Activated B cell treated with CpG ODN at 0.5 μM for 24 hours (primary cell): ENCODE data around the gene MAP1A. TPM values are rescaled to one million over a fixed set of nuclear protein-coding genes. Genes with fewer than 3 reads are reported as not detected.
"Not testable (repeated sequence)": the region's sequence is repeated elsewhere in the genome, so short reads cannot be mapped to it uniquely, and the experiment has no call there.

ENCODE experiments used
- ATAC-seq: fragments of 200-7000 bp; cut with Tn5 transposase; one replicate; pipeline ENCODE4 v1.10.0; 2021; ENCODE audit warnings: low read depth, mild to moderate bottlenecking, moderate library complexity
- CTCF ChIA-PET: fragments of 350-600 bp; sonication (Branson Sonifier 250); formaldehyde crosslinking; loops from one replicate; lab custom pipeline; 2021; ENCODE audit warnings: antibody characterized with exemption; lab: Charles Lee
- POLR2A ChIA-PET: fragments of 350-600 bp; sonication (Branson Sonifier 250); formaldehyde crosslinking; loops from one replicate; lab custom pipeline; 2021; ENCODE audit warnings: antibody characterized with exemption; lab: Charles Lee
- DNase-seq: peaks from one replicate; pipeline ENCODE4 v3.0.0; 2022
- H3K27ac Mint-ChIP-seq: one replicate; pipeline ENCODE4 v1.8.0; 2020; ENCODE audit warnings: mixed read lengths
- H3K27me3 Mint-ChIP-seq: one replicate; pipeline ENCODE4 v1.8.0; 2021; ENCODE audit warnings: mixed read lengths
- H3K36me3 Mint-ChIP-seq: one replicate; pipeline ENCODE4 v1.8.0; 2021; ENCODE audit warnings: low read depth, mixed read lengths
- H3K4me1 Mint-ChIP-seq: one replicate; pipeline ENCODE4 v1.8.0; 2021; ENCODE audit warnings: mixed read lengths
- H3K4me3 Mint-ChIP-seq: one replicate; pipeline ENCODE4 v1.8.0; 2020; ENCODE audit warnings: mild to moderate bottlenecking, mixed read lengths
- H3K9me3 Mint-ChIP-seq: one replicate; pipeline ENCODE4 v1.8.0; 2020; ENCODE audit warnings: mixed read lengths
- CTCF ChIP-seq: fragments of 200-600 bp; IDR thresholded peaks from one replicate; pipeline ENCODE4 v1.8.0; 2022; ENCODE audit warnings: antibody characterized with exemption, mild to moderate bottlenecking
- intact Hi-C: fragments of 100-400 bp; cut with micrococcal nuclease; formaldehyde crosslinking; loops from one replicate; pipeline ENCODE4 v1.15.1; 2024
- total RNA-seq: library from RNA; stranded (reverse); gene quantifications from 2 replicates; pipeline ENCODE4 v1.2.3, GENCODE V29; 2022

The MAP1A gene
- total RNA-seq, 1 donor from 2014 or later = 0.11 TPM

- no peak overlapping the region for H3K4me3 Mint-ChIP-seq
Measured at GRCh38 chr15:43529141-43529540, 11.7 kb downstream of the MAP1A start.

GRCh38 chr15:43529587-43530345 is 12.4 kb downstream of the MAP1A start:
- ChIA-PET POLR2A (no interaction called here), CTCF (no interaction called here)
- intact Hi-C loops = no loop called here
- no peaks in the 10 kb centered on the region for H3K27me3 Mint-ChIP-seq
- DNase-seq (no peak), ATAC-seq (no peak)
- TF ChIP-seq CTCF = no peak
- no peaks in the 10 kb centered on the region for H3K9me3 Mint-ChIP-seq
- H3K27ac Mint-ChIP-seq = no peak overlapping the region
- no peak overlapping the region for H3K4me3 Mint-ChIP-seq
- no peaks in the 10 kb centered on the region for H3K4me1 Mint-ChIP-seq
- H3K36me3 Mint-ChIP-seq = peaks cover 9% of the 10 kb centered on the region

More at GRCh38 chr15:43529141-43529540, 11.7 kb downstream of the MAP1A start:
- Mint-ChIP-seq H3K9me3 (no peaks in the 10 kb centered on the region), H3K27me3 (no peaks in the 10 kb centered on the region), H3K4me1 (no peaks in the 10 kb centered on the region), H3K27ac (no peak overlapping the region), H3K36me3 (peaks cover 5% of the 10 kb centered on the region)
- CTCF ChIA-PET = no interaction called here
- DNase-seq (no peak), ATAC-seq (no peak)
- no peak for TF ChIP-seq CTCF
- POLR2A ChIA-PET = no interaction called here
- intact Hi-C loops = no loop called here

- no peak for DNase-seq
- TF ChIP-seq CTCF = no peak
- Mint-ChIP-seq H3K4me1 (no peaks in the 10 kb centered on the region), H3K36me3 (peaks cover 14% of the 10 kb centered on the region), H3K9me3 (no peaks in the 10 kb centered on the region), H3K27ac (no peak overlapping the region), H3K4me3 (no peak overlapping the region), H3K27me3 (no peaks in the 10 kb centered on the region)
- intact Hi-C loops = no loop called here
- POLR2A ChIA-PET = no interaction called here
- CTCF ChIA-PET = no interaction called here
- no peak for ATAC-seq
Measured at GRCh38 chr15:43531018-43531670, 13.7 kb downstream of the MAP1A start.

GRCh38 chr15:43532826-43533225 is 15.4 kb downstream of the MAP1A start:
- CTCF ChIA-PET, ATAC-seq: not testable (repeated sequence)

GRCh38 chr15:43534897-43535296 is 17.5 kb downstream of the MAP1A start:
- intact Hi-C loops = no loop called here
- no peaks in the 10 kb centered on the region for H3K4me1 Mint-ChIP-seq
- ChIA-PET POLR2A (no interaction called here), CTCF (no interaction called here)
- no peak for DNase-seq
- no peak for TF ChIP-seq CTCF
- no peaks in the 10 kb centered on the region for H3K27me3 Mint-ChIP-seq
- peaks cover 16% of the 10 kb centered on the region for H3K36me3 Mint-ChIP-seq
- no peak overlapping the region for H3K4me3 Mint-ChIP-seq
- no peak for ATAC-seq
- no peaks in the 10 kb centered on the region for H3K9me3 Mint-ChIP-seq
- no peak overlapping the region for H3K27ac Mint-ChIP-seq

More at GRCh38 chr15:43532826-43533225, 15.4 kb downstream of the MAP1A start:
- POLR2A ChIA-PET = interaction anchor here (0.7 kb wide), 1 partner anchor 12 kb away, joined by 5 read pairs; no protein-coding TSS in a partner anchor
- peaks cover 16% of the 10 kb centered on the region for H3K36me3 Mint-ChIP-seq
- H3K4me1 Mint-ChIP-seq, H3K9me3 Mint-ChIP-seq, intact Hi-C loops, H3K4me3 Mint-ChIP-seq, H3K27ac Mint-ChIP-seq, H3K27me3 Mint-ChIP-seq, DNase-seq: not testable (repeated sequence)
